Gastroesophageal sphincter (tissue), 3 donors: ENCODE measurements around the gene NANOS3.

ENCODE experiments used
- EP300 ChIP-seq: sonication (generic); formaldehyde crosslinking; IDR thresholded peaks from one replicate; pipeline ENCODE4 v1.6.1; 2017; ENCODE audit warnings: antibody characterized with exemption, mild to moderate bottlenecking
- POLR2A ChIP-seq, 2 donors: fragments of 450-650 bp; IDR thresholded peaks; one replicate each; pipeline ENCODE4 v1.6.1; 2017; ENCODE audit warnings: antibody characterized with exemption in 2 of 2, mild to moderate bottlenecking in 2 of 2, moderate library complexity in 1 of 2
- POLR2AphosphoS5 ChIP-seq: sonication (generic); formaldehyde crosslinking; IDR thresholded peaks from one replicate; pipeline ENCODE4 v1.6.1; 2017; ENCODE audit warnings: antibody characterized with exemption
- TF ChIP-seq, protein P1 (sequence below), 4 experiments: fragments of 200-600 bp in 2 of 4; fragments of 450-650 bp in 2 of 4; sonication (generic) in 1 of 4; IDR thresholded peaks; one replicate each; pipeline ENCODE4 v1.5.1; 2017 to 2019; ENCODE audit warnings: antibody characterized with exemption in 4 of 4, mild to moderate bottlenecking in 2 of 4, moderate library complexity in 2 of 4

DNA sequence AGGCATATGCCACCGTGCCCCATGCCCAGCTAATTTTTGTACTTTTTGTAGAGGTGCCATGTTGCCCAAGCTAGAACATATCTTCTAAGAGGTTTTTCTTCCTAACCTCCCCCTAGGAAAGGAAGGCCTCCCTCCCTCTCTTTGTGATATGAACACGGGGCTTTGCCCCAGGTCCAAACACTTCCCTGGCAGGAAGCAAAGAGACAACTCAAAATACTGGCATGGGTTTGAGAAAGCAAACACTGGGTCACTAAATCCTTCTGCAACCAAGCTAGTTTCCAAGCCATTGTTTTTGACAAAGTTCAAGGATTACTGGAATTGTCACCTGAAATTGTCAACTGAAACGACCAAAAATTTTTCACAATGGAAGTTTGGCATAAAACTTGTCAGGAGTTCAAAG, 37.8 kb downstream of the NANOS3 start:
- TF ChIP-seq, protein P1, sequence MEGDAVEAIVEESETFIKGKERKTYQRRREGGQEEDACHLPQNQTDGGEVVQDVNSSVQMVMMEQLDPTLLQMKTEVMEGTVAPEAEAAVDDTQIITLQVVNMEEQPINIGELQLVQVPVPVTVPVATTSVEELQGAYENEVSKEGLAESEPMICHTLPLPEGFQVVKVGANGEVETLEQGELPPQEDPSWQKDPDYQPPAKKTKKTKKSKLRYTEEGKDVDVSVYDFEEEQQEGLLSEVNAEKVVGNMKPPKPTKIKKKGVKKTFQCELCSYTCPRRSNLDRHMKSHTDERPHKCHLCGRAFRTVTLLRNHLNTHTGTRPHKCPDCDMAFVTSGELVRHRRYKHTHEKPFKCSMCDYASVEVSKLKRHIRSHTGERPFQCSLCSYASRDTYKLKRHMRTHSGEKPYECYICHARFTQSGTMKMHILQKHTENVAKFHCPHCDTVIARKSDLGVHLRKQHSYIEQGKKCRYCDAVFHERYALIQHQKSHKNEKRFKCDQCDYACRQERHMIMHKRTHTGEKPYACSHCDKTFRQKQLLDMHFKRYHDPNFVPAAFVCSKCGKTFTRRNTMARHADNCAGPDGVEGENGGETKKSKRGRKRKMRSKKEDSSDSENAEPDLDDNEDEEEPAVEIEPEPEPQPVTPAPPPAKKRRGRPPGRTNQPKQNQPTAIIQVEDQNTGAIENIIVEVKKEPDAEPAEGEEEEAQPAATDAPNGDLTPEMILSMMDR (IDR thresholded peaks at IDR 0.05) = no peak
- TF ChIP-seq EP300 (no peak), POLR2A (IDR thresholded peaks at IDR 0.05) (no peak), POLR2AphosphoS5 (no peak)
